Right atrium auricular region (tissue), 2 donors: Measurements from ENCODE around the gene LRAT. TPM values are rescaled to one million over a fixed set of nuclear protein-coding genes. Genes with fewer than 3 reads are reported as not detected.

ENCODE experiments used
- DNase-seq: peaks from one replicate; pipeline ENCODE4 v3.0.0-alpha.2; 2019; ENCODE audit warnings: low spot score
- H3K27ac ChIP-seq, 2 donors: fragments of 200-600 bp; sonication (generic); 1 replicate in 1 of 2; 2 replicates in 1 of 2; pipeline ENCODE4 v1.5.1; 2016 to 2019
- H3K27me3 ChIP-seq, 2 donors: fragments of 200-600 bp; sonication (generic); one replicate each; pipeline versions ENCODE4 v1.5.1 to v1.6.0; 2017 to 2019
- H3K36me3 ChIP-seq: fragments of 200-600 bp; sonication (generic); one replicate; pipeline ENCODE4 v1.5.1; 2016
- H3K4me1 ChIP-seq, 2 donors: fragments of 200-600 bp; sonication (generic); one replicate each; pipeline versions ENCODE4 v1.5.1 to v1.6.0; 2017 to 2019
- H3K4me3 ChIP-seq, 2 donors: fragments of 200-600 bp; sonication (generic); 1 replicate in 1 of 2; 2 replicates in 1 of 2; pipeline ENCODE4 v1.5.1; 2017 to 2019; ENCODE audit warnings: mild to moderate bottlenecking in 1 of 2, moderate library complexity in 1 of 2
- H3K9me3 ChIP-seq, 2 donors: fragments of 200-600 bp; sonication (generic); one replicate each; pipeline ENCODE4 v1.5.1; 2019
- CTCF ChIP-seq, 2 donors: fragments of 200-600 bp; sonication (generic); IDR thresholded peaks; one replicate each; pipeline ENCODE4 v1.5.1; 2019; ENCODE audit warnings: antibody characterized with exemption in 2 of 2
- total RNA-seq, 2 donors: library from RNA; depleted of rRNA; stranded (reverse); fragments of >200 nt; gene quantifications; one replicate each; pipeline ENCODE4 v1.1.0, GENCODE V29; 2016

Gene LRAT
- total RNA-seq, 2 donors from 2014 or later: 0.15 to 0.35 TPM

DNA sequence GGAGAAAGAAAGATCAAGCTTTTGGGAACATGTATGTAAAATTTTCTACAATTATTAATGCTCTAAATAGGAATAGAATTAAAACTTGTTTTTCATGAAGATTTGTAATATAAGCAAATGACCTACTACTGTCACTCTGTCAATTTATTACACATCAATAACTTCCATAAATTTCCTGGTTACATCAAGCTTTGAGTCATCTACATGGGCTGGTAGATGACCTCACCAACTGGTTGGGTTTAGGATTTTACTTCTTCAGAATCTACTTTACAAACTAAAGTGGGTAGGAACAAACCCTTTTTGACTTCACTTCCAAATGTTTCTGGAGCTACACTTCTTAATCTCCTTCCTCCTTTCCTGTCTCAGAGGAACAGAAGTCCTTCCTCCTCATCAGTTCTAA is 12.0 kb upstream of the LRAT start:
- Histone ChIP-seq H3K27me3 (no peaks in the 10 kb centered on the region), H3K27ac (no peak overlapping the region), H3K4me1 (no peaks in the 10 kb centered on the region), H3K9me3 (no peaks in the 10 kb centered on the region), H3K36me3 (no peaks in the 10 kb centered on the region), H3K4me3 (no peak overlapping the region)
- no peak for DNase-seq
- TF ChIP-seq CTCF (IDR thresholded peaks at IDR 0.05): no peak

- no peak for TF ChIP-seq CTCF (IDR thresholded peaks at IDR 0.05)
- no peak overlapping the region for H3K4me3 ChIP-seq
- H3K4me1 ChIP-seq: no peaks in the 10 kb centered on the region
- no peaks in the 10 kb centered on the region for H3K36me3 ChIP-seq
- H3K27me3 ChIP-seq: no peaks in the 10 kb centered on the region
- no peaks in the 10 kb centered on the region for H3K9me3 ChIP-seq
- H3K27ac ChIP-seq: no peak overlapping the region
- no peak for DNase-seq
Observed at GRCh38 chr4:154732669-154733068, 11.1 kb upstream of the LRAT start.

GRCh38 chr4:154736770-154737169 is 7.0 kb upstream of the LRAT start:
- H3K36me3 ChIP-seq: no peaks in the 10 kb centered on the region
- H3K4me1 ChIP-seq: peaks cover 0 to 2% of the 10 kb centered on the region in 2 donors
- H3K27me3 ChIP-seq: no peaks in the 10 kb centered on the region
- no peak overlapping the region for H3K27ac ChIP-seq
- TF ChIP-seq CTCF (IDR thresholded peaks at IDR 0.05): no peak
- H3K9me3 ChIP-seq: no peaks in the 10 kb centered on the region
- no peak for DNase-seq
- H3K4me3 ChIP-seq: no peak overlapping the region

GRCh38 chr4:154738426-154738825 is 5.4 kb upstream of the LRAT start:
- H3K4me3 ChIP-seq: no peak overlapping the region
- H3K9me3 ChIP-seq: no peaks in the 10 kb centered on the region
- no peak overlapping the region for H3K27ac ChIP-seq
- no peaks in the 10 kb centered on the region for H3K36me3 ChIP-seq
- no peak for DNase-seq
- H3K27me3 ChIP-seq: peaks cover 0 to under 1% of the 10 kb centered on the region in 2 donors
- no peak for TF ChIP-seq CTCF (IDR thresholded peaks at IDR 0.05)
- peaks cover 0 to 13% of the 10 kb centered on the region in 2 donors for H3K4me1 ChIP-seq

DNA sequence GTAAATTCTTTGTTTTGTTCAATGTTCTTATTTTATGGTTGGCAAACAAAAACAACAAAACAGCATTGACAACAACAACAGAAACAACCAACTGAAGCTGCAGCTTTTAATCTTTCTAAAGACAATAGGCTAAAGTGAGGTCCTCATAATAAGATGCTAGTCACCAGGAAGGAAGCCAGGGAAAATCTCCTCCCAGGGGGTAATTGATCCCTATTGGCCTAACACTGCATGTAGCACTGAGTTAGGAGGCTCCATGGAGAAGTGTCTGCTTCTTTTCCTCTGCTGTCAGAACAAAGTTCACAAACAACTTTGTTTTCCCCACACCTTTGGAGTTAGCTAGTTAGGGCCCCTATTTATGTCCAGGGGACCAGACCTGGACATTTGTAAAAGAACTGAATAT is 4.7 kb upstream of the LRAT start:
- Histone ChIP-seq H3K4me3 (no peak overlapping the region), H3K36me3 (no peaks in the 10 kb centered on the region), H3K27ac (no peak overlapping the region), H3K4me1 (peaks cover 0 to 20% of the 10 kb centered on the region in 2 donors), H3K9me3 (no peaks in the 10 kb centered on the region), H3K27me3 (peaks cover 3 to 7% of the 10 kb centered on the region in 2 donors)
- DNase-seq: no peak
- no peak for TF ChIP-seq CTCF (IDR thresholded peaks at IDR 0.05)

- peaks cover 11 to 13% of the 10 kb centered on the region in 2 donors for H3K27me3 ChIP-seq
- no peak overlapping the region for H3K27ac ChIP-seq
- no peaks in the 10 kb centered on the region for H3K9me3 ChIP-seq
- H3K36me3 ChIP-seq: no peaks in the 10 kb centered on the region
- TF ChIP-seq CTCF (IDR thresholded peaks at IDR 0.05): no peak
- peaks cover 0 to 26% of the 10 kb centered on the region in 2 donors for H3K4me1 ChIP-seq
- no peak for DNase-seq
- no peak overlapping the region for H3K4me3 ChIP-seq
Observed at GRCh38 chr4:154740462-154740861, 3.3 kb upstream of the LRAT start.
